HUES64 (cell line): ENCODE data around the gene NEGR1.
A peak's percentile ranks its signal among the peaks of the same experiment; 100 is the strongest.

Source experiments
- H3K27ac ChIP-seq: 2 replicates; pipeline ENCODE4 v1.7.0; 2013; ENCODE audit warnings: low read depth, low read length, inconsistent platforms
- H3K27me3 ChIP-seq: 2 replicates; pipeline ENCODE4 v1.6.1; 2013; ENCODE audit warnings: mild to moderate bottlenecking, low read length; ENCODE audit not compliant: insufficient read depth
- H3K36me3 ChIP-seq: 2 replicates; pipeline ENCODE4 v1.6.1; 2013; ENCODE audit warnings: mild to moderate bottlenecking, low read length; ENCODE audit not compliant: insufficient read depth
- H3K4me1 ChIP-seq: 2 replicates; pipeline ENCODE4 v1.6.1; 2013; ENCODE audit warnings: mild to moderate bottlenecking, low read length, moderate library complexity; ENCODE audit not compliant: insufficient read depth
- H3K4me3 ChIP-seq: 2 replicates; pipeline ENCODE4 v1.5.1; 2013; ENCODE audit warnings: mild to moderate bottlenecking, low read length, moderate library complexity
- H3K9ac ChIP-seq: 2 replicates; pipeline ENCODE4 v1.6.1; 2013; ENCODE audit warnings: mild to moderate bottlenecking, low read depth, low read length
- H3K9me3 ChIP-seq: 2 replicates; pipeline ENCODE4 v1.6.1; 2013; ENCODE audit warnings: low read depth, low read length; ENCODE audit not compliant: insufficient read depth
- WGBS: fragments of 150-250, 120-280 bp; methylation state at CpG from one replicate; pipeline ENCODE4 v1.1.7; 2013; ENCODE audit warnings: missing lambda C conversion rate; 5-methylcytosine and 5-hydroxymethylcytosine counted together

The NEGR1 gene

DNA sequence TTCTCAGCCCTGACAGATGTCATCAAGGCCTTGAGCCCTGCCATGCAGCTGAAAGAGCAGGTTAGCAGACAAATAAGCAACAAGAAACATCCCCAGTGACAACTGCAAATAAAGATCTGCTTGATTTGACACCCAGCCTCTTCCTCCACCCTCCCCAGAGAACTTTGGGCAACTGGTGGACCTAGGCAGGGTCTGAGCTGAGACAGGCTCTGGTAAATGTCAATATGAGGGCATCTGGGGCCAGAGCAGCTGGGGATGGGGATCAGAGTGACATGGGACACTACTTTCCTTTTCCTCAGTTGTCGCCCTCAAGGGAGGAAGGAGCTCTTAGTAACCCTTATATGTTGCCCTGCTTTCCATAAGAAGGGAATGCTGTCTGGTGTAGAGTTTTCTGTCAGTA is 544.1 kb downstream of the NEGR1 start:
- WGBS = 100% methylated on average over 1 of the region's 1 CpG
- no peaks in the 10 kb centered on the region for H3K27me3 ChIP-seq
- peak overlapping the region; percentile 4; the same call in 1 of the 2 replicates for H3K27ac ChIP-seq
- peaks cover 26% of the 10 kb centered on the region for H3K4me1 ChIP-seq
- H3K9ac ChIP-seq = no peak overlapping the region
- H3K9me3 ChIP-seq = no peaks in the 10 kb centered on the region
- H3K4me3 ChIP-seq = no peak overlapping the region
- no peaks in the 10 kb centered on the region for H3K36me3 ChIP-seq

DNA sequence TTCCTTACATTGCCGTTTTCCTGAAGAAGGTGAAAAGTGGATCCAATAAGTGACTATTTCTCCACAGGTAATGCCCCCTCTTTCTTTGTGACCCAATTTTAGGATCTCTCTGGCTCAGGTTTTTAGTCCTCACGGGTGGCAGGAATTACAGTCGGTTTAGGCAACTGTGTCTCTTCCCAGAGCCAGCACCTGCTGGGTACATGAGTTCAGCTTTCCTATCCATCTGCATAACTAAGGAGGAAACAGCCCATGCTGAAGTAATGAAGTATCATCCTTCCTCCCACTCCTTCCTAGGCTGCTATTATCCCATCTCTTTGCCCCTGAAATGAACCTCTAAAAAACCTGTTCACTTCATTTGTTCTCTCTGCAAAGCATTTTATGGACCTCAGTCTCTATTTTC is 544.6 kb downstream of the NEGR1 start:
- peaks cover 26% of the 10 kb centered on the region for H3K4me1 ChIP-seq
- no peak overlapping the region; the same call in 1 of the 2 replicates for H3K27ac ChIP-seq
- no peaks in the 10 kb centered on the region for H3K36me3 ChIP-seq
- H3K9me3 ChIP-seq = no peaks in the 10 kb centered on the region
- H3K4me3 ChIP-seq = no peak overlapping the region
- no peaks in the 10 kb centered on the region for H3K27me3 ChIP-seq
- no peak overlapping the region for H3K9ac ChIP-seq
- WGBS = 41% methylated on average over 3 of the region's 3 CpGs

DNA sequence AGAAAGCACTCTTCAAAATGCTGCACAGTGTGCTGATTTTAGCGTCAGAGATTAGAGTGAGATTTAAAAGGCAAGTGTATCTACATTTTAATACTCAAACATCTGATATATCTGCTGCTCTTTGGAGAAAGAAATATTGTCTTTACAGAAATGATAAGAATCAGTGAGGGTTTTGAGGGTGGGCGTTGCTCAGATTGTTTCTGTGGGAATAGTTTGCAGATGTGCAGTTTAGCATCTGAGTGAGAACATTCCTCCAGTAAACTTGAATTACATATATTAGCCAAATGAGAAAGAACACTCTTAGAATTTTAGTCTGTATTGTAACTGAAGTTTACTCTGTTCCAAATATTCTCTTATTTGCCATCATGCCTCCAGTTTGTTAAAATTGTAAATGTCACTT is 549.2 kb downstream of the NEGR1 start:
- H3K4me3 ChIP-seq = no peak overlapping the region
- H3K27me3 ChIP-seq = no peaks in the 10 kb centered on the region
- H3K9me3 ChIP-seq = no peaks in the 10 kb centered on the region
- peaks cover 20% of the 10 kb centered on the region for H3K4me1 ChIP-seq
- no peak overlapping the region for H3K27ac ChIP-seq
- no peak overlapping the region for H3K9ac ChIP-seq
- WGBS = 92% methylated on average over 1 of the region's 2 CpGs
- no peaks in the 10 kb centered on the region for H3K36me3 ChIP-seq

DNA sequence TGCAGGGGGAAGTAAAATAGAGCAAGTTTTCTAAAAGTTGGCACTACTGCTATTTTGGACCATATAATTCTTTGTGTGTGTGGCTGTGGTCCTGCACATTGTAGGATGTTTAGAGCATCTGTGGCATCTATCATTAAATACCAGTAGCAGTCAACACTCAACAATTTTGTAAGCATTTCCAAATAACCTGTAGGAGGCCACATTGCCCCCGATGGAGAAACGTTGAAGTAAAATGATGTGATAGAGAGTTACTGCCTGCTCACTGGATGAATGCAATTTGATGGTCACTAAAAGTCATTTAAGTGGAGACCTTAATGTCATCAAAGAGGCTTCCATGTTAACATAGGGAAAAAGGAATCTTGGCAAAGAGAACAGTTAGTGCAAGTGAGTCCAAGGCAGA is 560.8 kb downstream of the NEGR1 start:
- H3K9me3 ChIP-seq = no peaks in the 10 kb centered on the region
- no peaks in the 10 kb centered on the region for H3K36me3 ChIP-seq
- H3K9ac ChIP-seq = no peak overlapping the region
- H3K4me1 ChIP-seq = no peaks in the 10 kb centered on the region
- H3K4me3 ChIP-seq = no peak overlapping the region
- WGBS = 72% methylated on average over 2 of the region's 2 CpGs
- H3K27ac ChIP-seq = no peak overlapping the region
- no peaks in the 10 kb centered on the region for H3K27me3 ChIP-seq

DNA sequence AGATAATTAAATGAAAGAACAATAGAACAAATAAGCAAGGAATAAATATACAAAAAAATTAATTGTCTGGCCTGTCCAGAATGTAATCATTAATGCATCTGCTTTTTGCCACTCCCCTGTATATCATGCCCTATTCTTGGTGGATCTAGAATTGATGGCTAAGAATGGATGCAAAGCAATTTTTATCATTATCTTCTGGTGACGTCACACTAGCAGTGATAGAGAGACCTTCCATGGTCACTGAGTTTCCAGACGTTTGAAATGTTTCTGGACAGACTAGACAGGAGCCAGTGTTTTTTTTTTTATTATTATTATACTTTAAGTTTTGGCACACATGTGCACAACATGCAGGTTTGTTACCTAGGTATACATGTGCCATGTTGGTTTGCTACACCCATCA is 563.0 kb downstream of the NEGR1 start:
- no peaks in the 10 kb centered on the region for H3K27me3 ChIP-seq
- 88% methylated on average over 2 of the region's 2 CpGs for WGBS

DNA sequence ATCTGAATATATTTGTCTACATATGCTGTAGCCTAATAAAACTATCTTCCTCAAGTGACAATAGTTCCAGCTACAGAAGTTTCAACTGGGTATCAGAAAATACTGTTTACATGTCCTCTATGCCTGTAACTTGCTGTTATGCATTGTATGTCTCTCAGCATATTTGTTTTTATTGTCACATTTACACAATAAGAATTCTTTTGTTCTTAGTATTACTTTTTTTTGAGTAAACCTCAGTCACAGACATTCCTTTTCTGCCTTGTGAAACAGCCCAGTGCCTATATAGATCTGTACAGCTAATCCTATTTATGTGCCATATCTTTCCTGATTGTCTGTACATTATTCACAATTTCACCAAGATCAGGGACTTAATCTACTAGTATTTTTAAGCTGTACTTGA is 565.2 kb downstream of the NEGR1 start:
- no peaks in the 10 kb centered on the region for H3K9me3 ChIP-seq
- no peaks in the 10 kb centered on the region for H3K4me1 ChIP-seq
- no peak overlapping the region for H3K4me3 ChIP-seq
- H3K9ac ChIP-seq = no peak overlapping the region
- H3K36me3 ChIP-seq = no peaks in the 10 kb centered on the region
- no peaks in the 10 kb centered on the region for H3K27me3 ChIP-seq
- no peak overlapping the region for H3K27ac ChIP-seq

More for the DNA sequence above, 563.0 kb downstream of the NEGR1 start:
- Histone ChIP-seq H3K4me3 (no peak overlapping the region), H3K9ac (no peak overlapping the region), H3K27ac (no peak overlapping the region), H3K9me3 (no peaks in the 10 kb centered on the region), H3K4me1 (no peaks in the 10 kb centered on the region), H3K36me3 (no peaks in the 10 kb centered on the region)

DNA sequence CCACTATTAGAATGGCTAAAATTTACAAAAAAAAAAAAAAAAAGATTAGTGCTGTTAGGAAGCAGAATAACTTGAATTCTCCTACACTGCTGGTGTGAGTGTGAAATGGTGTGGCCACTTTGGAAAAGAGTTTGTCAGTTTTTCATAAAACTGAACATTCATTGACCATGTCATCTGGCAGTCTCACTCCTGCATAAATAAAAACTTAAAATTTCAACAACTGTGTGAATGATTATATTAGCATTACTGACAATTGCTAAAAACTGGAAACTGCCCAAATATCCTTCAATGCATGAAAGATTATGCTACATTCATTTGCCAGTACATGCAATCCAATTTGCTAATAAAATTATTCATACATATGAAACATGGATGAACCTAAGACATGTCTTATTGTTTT is 570.9 kb downstream of the NEGR1 start:
- H3K36me3 ChIP-seq = no peaks in the 10 kb centered on the region
- no peak overlapping the region for H3K9ac ChIP-seq
- H3K4me1 ChIP-seq = no peaks in the 10 kb centered on the region
- H3K27me3 ChIP-seq = no peaks in the 10 kb centered on the region
- no peak overlapping the region for H3K4me3 ChIP-seq
- H3K27ac ChIP-seq = no peak overlapping the region
- no peaks in the 10 kb centered on the region for H3K9me3 ChIP-seq

DNA sequence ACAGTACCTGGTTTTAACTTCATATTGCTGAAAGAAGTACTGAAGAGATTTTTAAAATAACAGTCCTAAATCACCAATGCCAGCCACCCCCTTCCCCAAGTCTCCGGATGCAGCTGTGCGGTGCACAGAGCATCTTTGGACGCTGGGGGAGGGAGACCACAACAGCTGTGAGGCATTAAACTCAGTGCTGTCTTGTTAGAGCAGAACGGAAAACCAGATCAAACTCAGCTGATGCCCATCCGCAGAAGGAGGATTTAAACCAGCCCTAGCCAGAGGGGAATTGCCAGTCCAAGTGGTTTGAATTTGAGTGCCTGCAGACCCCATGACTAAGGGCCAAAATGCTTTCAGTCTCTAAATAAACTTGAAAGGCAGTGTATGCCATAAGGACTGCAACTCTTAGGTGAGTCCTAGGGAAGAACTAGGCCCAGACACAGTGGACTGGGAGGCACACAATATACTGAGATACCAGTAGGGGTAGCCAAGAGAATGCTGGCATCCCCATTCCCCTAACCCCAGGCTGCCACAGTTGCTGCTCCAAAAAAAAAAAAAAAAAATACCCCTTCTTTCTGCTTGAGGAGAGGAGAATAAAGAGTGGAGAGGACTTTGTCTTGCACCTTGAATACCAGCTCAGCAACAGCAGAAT is 576.2 kb downstream of the NEGR1 start:
- Histone ChIP-seq H3K27me3 (no peaks in the 10 kb centered on the region), H3K4me1 (no peaks in the 10 kb centered on the region), H3K9ac (no peak overlapping the region), H3K4me3 (no peak overlapping the region), H3K27ac (no peak overlapping the region), H3K9me3 (peaks cover 18% of the 10 kb centered on the region), H3K36me3 (no peaks in the 10 kb centered on the region)
- whole genome bisulfite sequencing = 95% methylated on average over 5 of the region's 5 CpGs

DNA sequence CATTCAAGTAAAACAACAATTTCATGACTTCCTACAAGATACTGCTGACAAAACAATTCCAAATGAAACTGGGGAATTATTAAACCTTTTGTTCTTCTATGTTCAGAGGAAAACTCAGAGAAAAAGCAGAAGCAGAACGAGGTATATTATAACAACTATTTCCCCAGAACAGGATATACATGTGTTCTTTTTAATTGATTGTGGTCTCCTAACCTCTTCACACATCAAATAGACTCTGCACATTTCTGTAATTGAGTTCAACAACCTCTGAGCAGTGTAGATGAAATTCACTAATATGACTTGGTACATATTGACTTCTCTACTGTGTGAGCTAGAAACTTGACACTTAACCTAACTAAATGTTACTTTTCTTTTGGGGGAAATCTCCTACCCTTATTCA is 584.2 kb downstream of the NEGR1 start:
- no peak overlapping the region for H3K27ac ChIP-seq
- no peak overlapping the region for H3K9ac ChIP-seq
- H3K27me3 ChIP-seq = no peaks in the 10 kb centered on the region
- H3K4me1 ChIP-seq = no peaks in the 10 kb centered on the region
- no CpG with 5 or more reads among the region's 1 CpG for WGBS
- H3K9me3 ChIP-seq = peaks cover 4% of the 10 kb centered on the region
- no peak overlapping the region for H3K4me3 ChIP-seq
- no peaks in the 10 kb centered on the region for H3K36me3 ChIP-seq

DNA sequence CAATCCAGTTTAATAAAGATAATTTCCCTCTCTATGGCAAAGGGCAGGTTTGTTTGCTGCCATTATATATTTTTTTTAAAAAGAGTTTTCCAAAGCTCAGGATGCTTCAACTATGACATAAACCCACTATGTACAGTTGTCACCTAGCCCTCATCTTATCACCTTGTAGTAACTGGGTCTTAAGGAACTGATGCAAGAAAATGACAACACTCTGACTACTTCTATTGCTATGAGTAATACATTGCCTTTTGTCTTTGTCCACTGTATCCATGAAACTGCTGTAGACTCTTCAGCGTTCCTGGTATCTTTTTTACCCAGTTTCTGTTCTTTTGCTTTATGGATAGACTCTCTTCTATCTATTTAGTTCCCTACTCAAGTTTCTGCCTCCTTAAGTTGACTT is 586.5 kb downstream of the NEGR1 start:
- Histone ChIP-seq H3K36me3 (no peaks in the 10 kb centered on the region), H3K27me3 (no peaks in the 10 kb centered on the region), H3K27ac (no peak overlapping the region), H3K4me3 (no peak overlapping the region), H3K9me3 (no peaks in the 10 kb centered on the region), H3K4me1 (no peaks in the 10 kb centered on the region), H3K9ac (no peak overlapping the region)
- 81% methylated on average over 1 of the region's 1 CpG for WGBS

DNA sequence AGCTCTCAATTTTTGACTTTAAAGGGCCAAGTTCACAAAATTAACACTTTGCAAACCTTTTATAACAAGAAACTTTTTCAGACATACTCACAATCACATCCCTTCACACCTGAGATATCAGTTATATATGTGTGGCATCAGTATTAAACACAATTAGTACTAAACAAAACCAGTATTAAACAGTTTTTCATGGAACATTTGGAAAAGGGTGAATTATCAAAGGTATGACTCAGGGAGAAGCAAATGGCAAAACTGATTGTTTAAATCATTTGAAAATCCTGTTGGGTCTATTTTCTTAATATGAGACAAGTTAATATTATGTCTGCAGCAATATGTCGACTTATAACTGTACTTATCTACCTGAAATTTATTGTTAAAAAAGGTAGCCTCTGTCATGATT is 587.3 kb downstream of the NEGR1 start:
- no peaks in the 10 kb centered on the region for H3K9me3 ChIP-seq
- H3K27ac ChIP-seq = no peak overlapping the region
- H3K9ac ChIP-seq = no peak overlapping the region
- no peaks in the 10 kb centered on the region for H3K4me1 ChIP-seq
- no peaks in the 10 kb centered on the region for H3K27me3 ChIP-seq
- H3K36me3 ChIP-seq = no peaks in the 10 kb centered on the region
- H3K4me3 ChIP-seq = no peak overlapping the region
- no CpG with 5 or more reads among the region's 1 CpG for WGBS

DNA sequence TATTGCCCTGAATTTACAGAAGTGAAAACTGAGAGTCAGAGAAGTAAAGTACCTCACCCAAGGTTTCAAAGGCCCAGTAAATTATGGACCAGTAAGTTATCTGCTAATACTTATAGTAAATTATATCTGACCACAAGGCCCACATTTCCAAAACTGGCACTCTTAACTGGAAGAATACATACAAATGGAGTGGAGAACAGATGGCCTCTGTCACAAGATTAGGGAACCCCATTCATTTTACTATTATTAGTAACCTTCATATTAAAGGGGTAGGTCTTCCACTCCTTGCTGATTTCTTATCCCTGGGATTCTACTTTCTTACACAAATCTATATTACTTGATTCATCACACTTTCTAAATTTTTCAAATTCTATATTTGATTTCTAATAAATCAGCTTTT is 588.8 kb downstream of the NEGR1 start:
- no peaks in the 10 kb centered on the region for H3K9me3 ChIP-seq
- no peak overlapping the region for H3K9ac ChIP-seq
- H3K36me3 ChIP-seq = no peaks in the 10 kb centered on the region
- H3K4me3 ChIP-seq = no peak overlapping the region
- H3K27ac ChIP-seq = no peak overlapping the region
- H3K4me1 ChIP-seq = no peaks in the 10 kb centered on the region
- H3K27me3 ChIP-seq = no peaks in the 10 kb centered on the region
